Transverse colon (tissue), 4 donors: Measurements from ENCODE around the gene ANKFN1.

Experiments used
- CTCF ChIP-seq, 5 experiments: fragments of 200-600 bp in 3 of 5; fragments of 450-650 bp in 2 of 5; sonication (generic) in 3 of 5; IDR thresholded peaks; 1 replicate in 2 of 5; 2 replicates in 3 of 5; pipeline ENCODE4 v1.5.1; 2016 to 2017; ENCODE audit warnings: antibody characterized with exemption in 5 of 5, inconsistent platforms in 3 of 5, mild to moderate bottlenecking in 2 of 5, moderate library complexity in 1 of 5
- EP300 ChIP-seq: sonication (generic); formaldehyde crosslinking; IDR thresholded peaks from one replicate; pipeline ENCODE4 v1.6.1; 2017; ENCODE audit warnings: antibody characterized with exemption, low read depth
- POLR2A ChIP-seq: fragments of 450-650 bp; IDR thresholded peaks from one replicate; pipeline ENCODE4 v1.6.1; 2016; ENCODE audit warnings: antibody characterized with exemption, mild to moderate bottlenecking, moderate library complexity
- POLR2AphosphoS5 ChIP-seq, 3 donors: sonication (generic); formaldehyde crosslinking; IDR thresholded peaks; one replicate each; pipeline ENCODE4 v1.6.1; 2016; ENCODE audit warnings: antibody characterized with exemption in 3 of 3

- no peak for TF ChIP-seq CTCF (IDR thresholded peaks at IDR 0.05)
- TF ChIP-seq POLR2A: no peak
- TF ChIP-seq POLR2AphosphoS5 (IDR thresholded peaks at IDR 0.05): no peak
- no peak for TF ChIP-seq EP300
These were observed 139.3 kb downstream of the ANKFN1 start for GRCh38 chr17:56292578-56292977.
